MM.1S (cell line): Measurements from ENCODE around the gene MEF2C.

ENCODE experiments used
- CTCF ChIP-seq: fragments of 300-600 bp; sonication (generic); IDR thresholded peaks from 2 replicates; pipeline ENCODE4 v1.5.1; 2016; ENCODE audit warnings: antibody characterized with exemption, low read length, mixed read lengths
- EZH2 ChIP-seq: fragments of 300-600 bp; sonication (generic); optimal IDR thresholded peaks from 2 replicates; pipeline ENCODE3; 2017; ENCODE audit warnings: low read depth, mild to moderate bottlenecking, antibody characterized with exemption, low read length, mixed read lengths

GRCh38 chr5:88881571-88881971, 1.4 kb downstream of the MEF2C start:
- TF ChIP-seq CTCF (no peak), EZH2 (no peak)
